ENCODE results near the gene EFNA3.

The EFNA3 gene

DNA sequence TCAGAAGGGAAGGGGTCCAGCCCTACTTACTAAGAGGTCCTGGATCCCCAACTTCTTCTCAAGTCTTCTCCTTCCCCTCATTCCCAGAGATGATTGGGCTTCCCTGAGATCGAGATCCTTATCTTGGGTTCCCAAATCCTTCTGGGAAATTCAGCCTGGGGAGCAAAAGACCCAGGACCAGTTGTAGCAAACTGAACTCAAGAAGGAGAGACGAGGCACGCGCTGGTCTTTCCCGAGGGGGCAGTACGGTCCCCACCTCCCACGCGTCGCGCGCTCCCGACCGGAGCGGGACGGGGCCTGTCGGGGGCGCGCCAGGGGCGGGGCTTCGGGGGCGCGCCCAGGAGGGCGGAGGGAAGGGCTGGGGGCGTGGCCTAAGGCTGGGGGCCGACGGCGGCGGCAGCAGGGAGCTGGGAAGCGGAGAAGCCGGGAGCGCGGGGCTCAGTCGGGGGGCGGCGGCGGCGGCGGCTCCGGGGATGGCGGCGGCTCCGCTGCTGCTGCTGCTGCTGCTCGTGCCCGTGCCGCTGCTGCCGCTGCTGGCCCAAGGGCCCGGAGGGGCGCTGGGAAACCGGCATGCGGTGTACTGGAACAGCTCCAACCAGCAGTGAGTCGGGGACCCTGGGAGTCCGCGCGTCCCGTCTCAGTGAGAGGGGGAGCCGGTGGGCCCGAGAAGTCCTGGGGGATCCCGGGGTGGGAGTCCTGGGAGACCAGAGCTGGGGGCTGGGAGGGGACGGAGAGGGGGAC lies at the start of gene EFNA3:
TSS of gene EFNA3 (plus strand) at position 369 of the 741 bp plus-strand sequence. CDS start at position 474, 105 bp downstream.
- DNase-seq: peak; percentile 49

GRCh38 chr1:155029513-155030242 lies 49.0 kb upstream of the EFNA3 start:
- DNase-seq: no peak

GRCh38 chr1:155030243-155030795 lies 48.3 kb upstream of the EFNA3 start:
- DNase-seq: no peak

DNA sequence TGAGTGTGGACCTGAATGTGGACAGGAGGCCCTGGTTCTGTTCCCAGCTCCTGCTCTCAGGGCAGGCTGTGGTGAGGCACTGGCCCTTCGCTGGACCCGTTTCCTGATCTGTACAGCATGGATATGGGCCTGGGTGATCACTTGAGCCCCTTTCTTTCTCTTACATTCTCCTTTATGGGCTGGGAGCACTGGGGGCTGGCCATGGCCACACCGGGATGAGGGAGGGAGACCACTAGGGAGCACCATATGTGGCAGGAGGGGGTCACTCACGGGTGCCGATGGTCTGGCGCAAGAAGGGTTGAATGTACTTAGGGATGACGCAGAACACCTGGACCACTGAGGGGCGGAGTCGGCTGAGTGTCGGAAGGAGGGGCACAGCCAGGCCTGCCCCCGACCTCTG lies 47.7 kb upstream of the EFNA3 start:
- DNase-seq: no peak

GRCh38 chr1:155032886-155033285 lies 45.8 kb upstream of the EFNA3 start:
- no peak for DNase-seq

GRCh38 chr1:155033524-155033923 lies 45.1 kb upstream of the EFNA3 start, which contains the start of the genes DCST1 and DCST2:
Gene DCST1, plus strand, starts transcription at chr1:155033824. Its CDS starts 213 bp downstream, at chr1:155034037.
Gene DCST2, minus strand, starts transcription at chr1:155033781. Its CDS starts 80 bp downstream, at chr1:155033701.
- DNase-seq: no peak

- no peak for DNase-seq
Observed at GRCh38 chr1:155034318-155035208, 44.1 kb upstream of the EFNA3 start.

DNA sequence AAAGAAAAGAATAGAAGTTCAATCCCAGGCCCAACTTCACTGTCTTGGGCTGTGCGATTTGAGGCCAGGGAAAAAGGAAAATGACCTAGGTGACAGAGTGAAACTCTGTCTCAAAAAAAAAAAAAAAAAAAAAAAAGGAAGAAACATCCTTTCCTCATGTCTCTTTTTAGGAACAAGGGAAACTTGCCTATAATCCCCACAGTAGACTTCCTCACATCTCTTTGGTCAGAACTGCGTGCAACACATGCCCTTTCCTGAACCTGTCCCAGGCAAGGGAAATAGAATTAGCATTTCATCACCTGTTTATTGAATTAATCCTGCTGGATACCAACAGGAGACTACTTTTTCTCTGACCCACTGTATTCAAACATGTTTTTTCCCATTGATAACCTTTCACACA lies 42.7 kb upstream of the EFNA3 start:
- DNase-seq: no peak

DNA sequence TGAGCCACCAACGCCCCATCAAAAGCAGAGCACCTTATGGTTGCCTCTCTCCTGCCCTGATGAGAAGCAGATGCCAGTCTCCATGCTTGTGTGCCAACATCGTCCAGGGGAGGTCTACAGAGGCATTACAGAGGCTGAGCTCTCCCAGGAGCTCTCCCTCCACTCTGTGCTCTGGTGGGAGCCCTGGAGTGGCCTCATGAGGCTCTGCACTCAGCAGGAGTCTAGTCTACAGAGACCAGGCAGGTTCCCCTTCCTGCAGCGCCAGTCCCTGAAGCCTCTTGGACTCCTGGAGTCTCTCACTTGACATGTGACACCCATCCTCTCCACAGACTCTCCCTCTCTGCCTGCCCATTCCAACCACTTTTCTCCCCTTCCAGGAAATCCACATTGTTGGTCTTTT lies 41.6 kb upstream of the EFNA3 start:
- no peak for DNase-seq

DNA sequence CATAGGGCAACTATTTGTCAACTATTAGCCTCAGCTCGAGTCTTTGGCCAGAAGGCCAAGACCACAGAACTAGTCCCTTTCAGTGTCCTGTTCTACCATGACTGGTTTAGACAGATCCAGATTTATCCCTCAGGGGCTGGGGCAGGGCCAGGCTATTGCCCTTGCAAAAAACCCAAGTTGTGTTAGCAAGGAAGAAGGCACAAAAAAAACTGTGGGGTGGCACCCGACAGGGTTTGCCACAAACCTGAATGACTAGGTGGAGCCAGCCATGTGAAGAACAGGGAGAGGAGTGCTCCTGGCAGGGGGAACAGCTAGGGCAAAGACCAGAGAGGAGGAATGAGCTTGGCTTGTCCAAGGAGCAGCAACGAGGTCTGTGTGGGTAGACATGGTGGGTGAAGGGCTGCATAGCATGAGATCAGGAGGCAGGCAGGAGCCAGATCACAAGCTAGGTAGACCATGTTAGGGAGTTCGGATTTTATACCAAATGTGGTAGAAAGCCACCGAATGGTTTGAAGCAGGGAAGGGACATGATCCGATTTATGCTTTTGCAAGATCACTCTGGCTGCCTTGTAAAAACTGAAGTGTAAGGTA lies 40.7 kb upstream of the EFNA3 start:
- DNase-seq: no peak

GRCh38 chr1:155038602-155039307 lies 39.9 kb upstream of the EFNA3 start:
- DNase-seq: no peak

DNA sequence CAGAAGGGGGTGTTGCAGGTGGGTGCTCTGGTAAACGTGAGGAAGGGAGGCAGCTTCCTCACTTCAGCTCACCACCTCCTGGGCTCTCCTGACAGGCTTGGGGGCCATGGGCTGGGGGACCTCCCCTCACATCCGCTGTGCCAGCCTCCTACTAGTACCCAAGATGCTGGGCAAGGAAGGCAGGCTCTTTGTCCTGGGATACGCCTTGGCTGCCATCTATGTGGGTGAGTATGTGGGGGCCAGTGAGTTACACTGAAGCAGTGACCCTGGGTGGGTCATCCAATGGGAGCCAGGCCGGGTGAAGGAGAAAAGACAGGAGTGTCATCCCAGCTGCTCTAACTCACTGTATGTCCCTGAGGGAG lies 39.3 kb upstream of the EFNA3 start:
- DNase-seq: no peak

DNA sequence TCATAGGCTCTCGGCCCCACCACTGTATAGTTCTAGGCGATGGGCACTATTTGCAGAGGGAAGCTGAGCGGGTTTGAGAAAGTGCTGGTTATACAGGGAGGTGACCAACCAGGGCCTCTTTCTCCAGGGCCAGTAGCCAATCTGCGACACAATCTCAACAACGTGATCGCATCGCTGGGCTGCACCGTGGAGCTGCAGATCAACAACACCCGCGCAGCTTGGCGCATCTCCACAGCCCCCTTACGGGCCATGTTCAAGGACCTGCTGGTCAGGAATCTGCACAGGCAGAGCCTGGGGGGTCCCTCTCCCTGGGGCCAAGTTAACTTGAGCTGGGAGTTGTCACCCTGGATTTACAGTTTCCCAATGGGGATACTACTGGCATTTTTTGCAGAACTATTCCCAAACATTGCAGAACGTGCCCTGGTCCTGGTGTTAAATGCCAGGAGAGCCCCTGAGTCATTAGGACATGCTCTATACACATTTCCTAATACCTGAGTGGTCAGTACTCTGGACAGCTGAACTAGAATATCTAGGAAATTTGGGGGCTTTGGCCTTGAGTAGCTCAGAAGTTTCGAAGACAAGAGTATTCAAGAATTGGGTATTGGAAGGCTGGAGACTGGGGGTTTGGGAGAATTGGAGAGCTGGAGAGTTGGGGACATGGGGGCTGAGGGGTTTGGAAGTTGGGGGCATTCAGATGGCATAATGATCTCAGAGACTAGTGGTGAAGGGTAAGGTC lies 38.1 kb upstream of the EFNA3 start:
- no peak for DNase-seq

- DNase-seq: no peak
Observed at GRCh38 chr1:155042789-155043188, 35.8 kb upstream of the EFNA3 start.

GRCh38 chr1:155043301-155043702 lies 35.3 kb upstream of the EFNA3 start:
- no peak for DNase-seq

DNA sequence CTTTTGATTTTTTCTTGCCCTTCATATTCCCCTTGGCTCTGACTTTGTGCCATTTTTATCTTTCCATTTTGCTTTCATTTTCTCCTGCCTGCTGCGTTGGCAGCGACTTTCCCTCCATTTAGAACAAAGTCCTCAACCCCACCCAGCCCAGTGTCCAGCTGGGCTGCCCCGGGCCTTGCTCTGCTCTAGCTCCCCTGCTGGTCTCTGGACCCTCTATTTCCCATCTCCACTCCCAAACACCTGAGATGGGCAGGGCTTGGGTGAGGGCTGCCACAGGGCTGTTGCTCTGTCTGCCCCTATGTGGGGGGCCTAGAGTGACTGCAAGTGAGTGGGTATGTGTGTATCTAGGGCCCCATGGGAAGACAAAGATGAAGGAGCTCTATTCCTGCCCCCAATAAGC lies 34.8 kb upstream of the EFNA3 start:
- DNase-seq: no peak

- no peak for DNase-seq
Observed at GRCh38 chr1:155044365-155044764, 34.3 kb upstream of the EFNA3 start.

DNA sequence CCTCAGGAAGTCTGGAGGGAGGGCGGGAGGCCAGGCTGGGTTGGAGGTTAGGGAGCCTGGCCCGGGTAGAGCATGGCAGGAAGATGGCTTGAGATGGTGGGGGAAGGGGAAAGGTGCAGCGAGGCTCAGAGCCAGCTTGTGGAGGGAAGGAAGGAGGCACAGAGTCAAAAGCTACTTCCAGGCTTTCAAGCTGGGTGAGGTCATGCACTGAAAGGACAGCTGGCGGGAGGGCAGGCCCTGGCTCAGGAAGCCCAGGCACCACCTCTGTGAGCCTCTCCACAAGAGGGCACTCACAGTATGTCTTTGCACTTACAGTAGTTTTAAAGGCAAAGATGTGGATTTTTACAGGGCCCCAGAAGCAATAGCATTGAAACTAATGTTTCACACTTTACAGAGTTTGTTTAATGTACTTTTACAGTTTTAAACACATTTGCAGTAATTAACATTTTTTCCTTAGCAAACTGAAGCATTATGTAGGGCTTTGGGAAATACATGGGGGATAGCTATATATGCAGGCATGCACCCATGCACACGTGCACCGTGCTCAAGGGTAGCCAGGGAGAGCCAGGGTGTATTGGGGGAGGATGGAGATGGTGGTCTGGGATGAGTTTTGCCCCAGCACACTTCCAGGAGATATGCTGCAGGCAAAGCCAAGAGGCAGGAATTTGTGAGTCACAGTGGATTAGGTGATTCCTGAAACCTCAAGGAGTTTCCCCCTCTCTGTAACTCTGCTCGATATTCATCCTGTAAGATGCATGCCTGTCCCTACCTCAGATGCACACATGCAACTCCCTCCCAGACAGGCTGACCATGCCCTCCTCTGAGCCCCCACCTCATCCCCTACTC lies 33.6 kb upstream of the EFNA3 start:
- DNase-seq: peak; percentile 83

GRCh38 chr1:155048449-155049334 lies 29.9 kb upstream of the EFNA3 start:
- DNase-seq: no peak
